SKM-1 treated with dmso at 0.1 percent for 144 hours (cell line): ENCODE results near the gene MDM4.

Experiments used
- DNase-seq: peaks from one replicate; lab custom pipeline; 2025; ENCODE audit not compliant: unreplicated experiment; lab: John Stamatoyannopoulos, UW

MDM4 gene

GRCh38 chr1:204576422-204576821 lies 60.2 kb downstream of the MDM4 start:
- no peak for DNase-seq

GRCh38 chr1:204577794-204578478 lies 61.7 kb downstream of the MDM4 start:
- DNase-seq, result no peak

GRCh38 chr1:204578867-204579664 lies 62.9 kb downstream of the MDM4 start:
- DNase-seq, result no peak

- DNase-seq, result no peak
Observed at GRCh38 chr1:204579681-204580080, 63.5 kb downstream of the MDM4 start.

DNA sequence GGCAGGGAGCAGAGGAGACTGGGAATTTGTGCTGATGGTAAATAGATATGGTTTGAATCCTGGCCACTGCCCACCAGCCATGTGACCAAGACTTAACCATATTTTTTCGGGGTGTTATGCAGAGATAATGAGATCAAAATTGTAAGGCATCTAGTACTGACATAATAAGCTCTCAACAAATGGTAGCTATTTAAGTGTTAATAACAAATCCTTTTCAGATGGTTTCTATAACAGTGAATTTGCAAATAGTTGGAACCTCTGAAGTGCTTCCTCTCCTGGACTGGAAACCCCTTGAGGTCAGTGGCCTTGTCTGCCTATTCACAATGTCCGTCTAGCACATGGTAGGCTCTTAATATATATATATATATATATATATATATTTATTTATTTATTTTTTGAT lies 64.7 kb downstream of the MDM4 start:
- DNase-seq, result no peak

- DNase-seq, result no peak
Observed at GRCh38 chr1:204581759-204582158, 65.6 kb downstream of the MDM4 start.

DNA sequence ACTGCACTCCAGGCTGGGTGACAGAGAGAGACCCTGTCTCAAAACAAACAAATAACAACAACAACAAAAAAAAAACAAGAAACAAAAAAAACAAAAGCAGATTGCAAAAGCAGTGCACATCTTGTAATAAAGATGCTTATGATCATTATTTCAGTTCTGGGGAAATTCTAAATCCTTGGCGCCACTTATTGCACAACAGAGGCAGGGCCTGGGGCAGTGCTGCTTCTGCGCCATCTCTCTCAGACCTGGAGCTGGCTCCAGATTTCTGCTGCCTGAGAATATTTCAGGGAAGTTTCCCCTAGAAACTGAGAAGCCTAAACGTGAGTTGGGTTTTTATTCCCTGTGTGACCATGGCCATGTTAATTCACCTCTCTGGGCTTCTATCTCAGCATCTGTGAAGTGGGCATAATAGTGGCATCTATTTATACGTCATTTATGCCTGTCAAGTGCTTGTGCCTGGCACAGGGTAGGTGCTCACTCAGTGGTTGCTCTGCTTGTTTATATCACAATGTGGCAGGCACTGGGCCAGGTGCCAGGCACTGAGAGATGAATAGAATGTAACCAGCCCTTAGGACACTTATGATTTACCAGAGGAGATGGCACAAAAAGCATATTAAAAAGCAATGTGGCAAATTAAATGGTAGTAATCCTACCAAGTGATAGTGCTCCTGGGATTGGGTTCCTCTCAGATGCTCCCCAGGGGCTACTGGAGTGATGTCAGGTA lies 67.9 kb downstream of the MDM4 start:
- DNase-seq, result no peak

DNA sequence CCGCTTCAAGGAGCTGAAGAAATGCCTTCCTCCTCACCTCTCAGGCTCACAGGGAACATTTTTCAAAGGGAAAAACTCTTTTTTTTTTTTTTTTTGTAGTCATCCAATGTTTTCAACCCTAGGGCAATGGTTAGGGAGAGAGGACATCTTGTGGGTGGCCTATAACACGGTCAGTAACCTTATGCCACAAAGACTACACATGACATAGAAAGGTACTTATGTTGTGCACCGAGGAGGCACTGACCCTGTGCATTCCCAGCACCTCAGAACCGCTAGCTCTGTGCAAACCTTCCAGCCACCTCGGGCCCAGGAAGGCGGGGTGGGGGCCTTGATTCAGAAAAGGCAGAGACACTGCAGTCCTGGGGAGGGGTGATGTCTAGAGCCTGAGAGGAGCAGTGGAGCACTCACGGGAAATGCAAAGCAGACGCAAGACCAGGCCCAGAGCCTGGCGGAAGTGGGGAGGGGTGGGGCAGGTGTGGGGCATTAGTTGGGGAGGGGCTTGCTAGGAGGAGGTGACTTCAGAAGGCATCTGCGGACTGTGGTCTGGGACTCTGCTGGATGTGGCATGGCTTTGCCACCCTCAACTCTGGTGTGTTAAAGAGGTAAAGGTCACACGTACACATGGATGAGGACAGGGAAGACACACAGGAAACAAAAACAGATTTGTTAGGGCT lies 68.6 kb downstream of the MDM4 start:
- no peak for DNase-seq

GRCh38 chr1:204587621-204588020 lies 71.4 kb downstream of the MDM4 start:
- DNase-seq, result no peak

GRCh38 chr1:204588826-204589225 lies 72.6 kb downstream of the MDM4 start:
- DNase-seq, result no peak

DNA sequence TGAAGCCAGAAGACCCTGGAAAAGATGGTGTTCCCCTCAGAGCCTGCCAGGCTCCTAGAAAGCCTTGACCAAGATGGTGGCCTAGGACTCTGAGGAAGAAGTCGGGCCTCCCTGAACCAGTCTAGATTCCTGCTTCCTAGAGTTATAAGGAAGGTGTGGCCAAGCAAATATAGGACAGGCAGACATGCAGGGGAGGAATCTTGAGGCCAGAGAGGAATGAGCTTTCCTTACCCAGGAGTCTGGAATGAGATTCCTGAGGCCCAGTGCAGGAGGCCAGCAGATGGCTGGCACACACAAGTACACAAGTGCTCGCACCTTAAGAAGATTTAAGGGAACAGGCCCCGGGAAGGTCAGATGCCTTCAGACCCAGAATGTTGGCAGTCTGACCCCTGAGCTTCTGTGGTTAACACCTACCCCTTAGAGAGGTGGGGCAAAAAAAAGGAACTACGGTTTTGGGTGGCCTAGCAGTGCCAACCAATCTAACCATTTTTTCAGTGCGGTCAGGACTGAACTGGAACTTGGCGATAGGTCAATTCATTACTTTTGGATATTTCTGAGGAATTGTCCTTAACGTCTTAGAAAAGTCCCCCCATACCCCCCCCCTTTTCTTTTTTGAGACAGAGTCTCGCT lies 73.3 kb downstream of the MDM4 start:
- no peak for DNase-seq

DNA sequence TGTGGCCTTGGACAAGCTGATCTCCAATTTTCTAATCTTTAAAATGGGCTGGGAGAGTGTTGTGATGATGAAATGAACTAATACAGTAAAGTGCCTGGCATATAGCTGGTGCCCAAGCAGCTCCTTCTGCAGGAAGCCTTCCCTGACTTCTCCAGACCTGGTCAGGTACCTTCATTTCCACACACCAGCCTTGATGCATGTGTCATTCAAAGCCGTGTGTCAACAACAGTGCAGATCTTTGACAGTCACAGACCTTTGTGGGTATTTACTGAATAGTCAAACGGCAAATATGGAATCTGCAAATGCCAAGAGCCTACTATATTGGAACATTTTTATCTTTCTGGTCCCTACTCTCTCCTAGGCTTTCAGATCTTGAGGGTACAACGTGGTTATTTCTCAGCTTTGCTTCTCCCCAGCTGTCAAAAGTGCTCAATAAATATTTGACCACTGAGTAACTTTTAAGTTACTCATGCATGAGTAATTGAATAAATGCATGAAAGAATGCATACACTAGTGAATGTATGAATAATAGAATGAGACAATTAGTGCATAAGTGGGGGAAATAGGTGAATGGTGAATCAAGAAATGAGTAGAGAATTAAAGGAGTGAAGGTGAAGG lies 75.4 kb downstream of the MDM4 start:
- DNase-seq, result no peak

DNA sequence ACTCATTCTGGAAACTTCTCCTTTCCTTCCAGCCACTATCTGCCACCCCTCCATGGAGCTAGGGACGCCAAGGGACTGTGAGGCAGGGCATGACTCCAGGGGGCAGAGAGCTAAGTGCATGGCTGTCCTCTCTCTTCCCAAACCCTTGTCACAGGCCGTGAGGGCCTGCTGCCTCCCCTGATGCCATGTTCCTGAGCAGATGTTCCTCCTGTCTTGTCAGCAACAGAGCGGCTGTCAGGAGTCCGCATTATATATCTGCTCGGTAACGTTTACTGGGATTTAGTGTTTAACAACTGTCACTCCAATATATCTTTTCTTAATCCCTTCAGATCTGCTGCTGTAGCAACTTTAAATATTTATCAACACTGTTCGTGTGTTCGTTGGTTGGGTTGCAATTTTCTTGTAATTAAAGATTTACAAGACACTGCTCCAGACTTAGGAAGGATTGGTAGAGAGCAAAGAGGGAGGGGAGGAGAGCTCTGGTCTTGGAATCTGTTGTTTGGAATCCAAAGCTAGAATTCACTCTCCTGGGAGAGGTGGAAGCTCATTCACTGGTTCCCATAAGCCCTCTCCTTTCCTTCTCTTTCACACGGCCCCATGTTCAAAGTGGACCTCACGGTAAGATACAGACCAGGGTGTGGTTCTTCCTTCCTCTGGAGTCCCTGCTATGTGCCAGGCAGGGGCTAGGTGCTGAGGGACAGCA lies 76.2 kb downstream of the MDM4 start:
- no peak for DNase-seq

GRCh38 chr1:204598319-204598969 lies 82.2 kb downstream of the MDM4 start:
- peak; percentile 27 for DNase-seq

GRCh38 chr1:204599098-204599497 lies 82.9 kb downstream of the MDM4 start:
- DNase-seq, result no peak

- no peak for DNase-seq
Observed at GRCh38 chr1:204599596-204599995, 83.4 kb downstream of the MDM4 start.

DNA sequence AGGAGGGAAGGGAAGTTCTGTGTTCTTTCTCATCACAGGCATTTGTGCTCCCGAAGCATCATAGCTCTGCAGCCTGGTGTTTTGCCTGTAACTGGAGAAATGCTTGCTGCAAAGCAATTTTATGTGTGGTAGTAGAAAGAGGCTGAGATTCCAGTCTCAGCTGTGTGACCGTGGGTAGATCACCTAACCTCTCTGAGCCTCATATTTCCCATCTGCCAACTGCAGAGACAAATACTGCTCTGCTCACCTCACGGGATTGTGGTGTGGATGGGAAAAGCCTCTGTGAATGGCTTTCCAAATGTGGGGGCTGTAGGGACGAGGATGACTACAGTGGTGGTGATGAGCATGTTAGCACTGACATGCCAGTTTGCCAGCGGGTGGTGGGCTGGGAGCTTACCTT lies 84.0 kb downstream of the MDM4 start:
- no peak for DNase-seq

DNA sequence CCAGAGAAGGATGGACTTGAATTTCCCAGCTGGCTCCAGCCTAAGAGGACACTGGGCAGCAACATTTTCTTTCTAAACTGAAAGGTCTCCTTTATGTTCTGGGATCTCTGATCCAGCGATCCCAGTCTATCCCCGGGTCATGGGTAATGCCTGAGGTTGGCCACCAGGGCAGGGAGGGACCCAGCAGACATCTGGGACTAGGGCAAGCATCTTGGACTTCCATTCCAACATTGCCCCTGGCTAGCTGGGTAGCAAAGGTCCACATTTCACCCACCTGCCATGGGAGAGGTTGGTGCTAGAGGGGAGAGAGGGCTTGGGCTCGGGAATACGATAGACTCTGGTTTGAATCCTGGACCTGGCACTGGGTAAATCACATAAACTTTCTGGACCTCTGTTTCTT lies 84.8 kb downstream of the MDM4 start:
- DNase-seq, result no peak

DNA sequence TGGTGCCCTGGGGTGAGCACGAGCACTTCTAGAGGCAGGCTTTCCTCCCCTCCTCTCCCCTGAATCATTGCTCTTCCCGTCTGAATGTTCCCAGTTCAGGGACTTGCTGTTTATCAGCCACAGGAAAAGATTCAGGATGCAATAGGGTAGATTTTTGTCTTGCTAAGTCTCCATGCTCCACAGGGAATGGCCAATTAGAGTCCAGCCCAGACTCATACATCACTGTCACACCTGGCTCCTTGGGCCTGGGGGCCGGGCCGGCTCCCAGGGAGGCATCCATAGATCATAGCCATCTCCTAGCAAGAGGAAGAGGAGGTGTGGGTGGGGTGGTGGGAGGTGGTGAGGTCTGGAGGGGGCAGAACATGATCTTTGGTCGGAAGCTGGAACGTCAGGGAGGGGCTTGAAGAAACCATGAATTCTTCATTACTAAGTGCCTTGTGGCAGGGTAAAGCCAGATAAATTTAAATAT lies 85.9 kb downstream of the MDM4 start:
- no peak for DNase-seq
